Osteoblast (primary cell): ENCODE measurements around the gene DLG5. TPM values are rescaled to one million over a fixed set of nuclear protein-coding genes. Genes with fewer than 3 reads are reported as not detected.
A peak's percentile ranks its signal among the peaks of the same experiment; 100 is the strongest.

Source experiments
- DNase-seq: peaks from one replicate; pipeline ENCODE4 v3.0.0; 2011; ENCODE audit warnings: low spot score, mixed read lengths; ENCODE audit not compliant: insufficient read length; ENCODE audit errors: missing footprints
- H2AFZ ChIP-seq: 2 replicates; pipeline ENCODE4 v1.6.0; 2011; ENCODE audit warnings: mild to moderate bottlenecking, low read length
- H3K27ac ChIP-seq: 2 replicates; pipeline ENCODE4 v1.5.1; 2011; ENCODE audit warnings: mild to moderate bottlenecking, low read depth, low read length, moderate library complexity
- H3K27me3 ChIP-seq: 2 replicates; pipeline ENCODE4 v1.6.0; 2012; ENCODE audit warnings: mild to moderate bottlenecking, control low read depth, inconsistent platforms, low read length, moderate library complexity; ENCODE audit not compliant: insufficient read depth
- H3K36me3 ChIP-seq: 2 replicates; pipeline ENCODE4 v1.5.1; 2011; ENCODE audit warnings: mild to moderate bottlenecking, low read length, control low read depth, moderate library complexity; ENCODE audit not compliant: insufficient read depth
- H3K4me1 ChIP-seq: 2 replicates; pipeline ENCODE4 v1.5.1; 2011; ENCODE audit warnings: mild to moderate bottlenecking, low read length, control low read depth, moderate library complexity; ENCODE audit not compliant: insufficient read depth
- H3K4me2 ChIP-seq: 2 replicates; pipeline ENCODE4 v1.6.0; 2011; ENCODE audit warnings: mild to moderate bottlenecking, low read length; ENCODE audit not compliant: insufficient read depth
- H3K4me3 ChIP-seq: fragments of 200-600 bp; sonication (generic); 3 replicates; pipeline ENCODE4 v1.5.1; 2012; ENCODE audit warnings: mild to moderate bottlenecking, low read length, inconsistent platforms; ENCODE audit not compliant: insufficient read depth
- H3K79me2 ChIP-seq: 2 replicates; pipeline ENCODE4 v1.6.0; 2012; ENCODE audit warnings: mild to moderate bottlenecking, low read length, control low read depth, inconsistent platforms; ENCODE audit not compliant: insufficient read depth
- H3K9me3 ChIP-seq: 2 replicates; pipeline ENCODE4 v1.5.1; 2011; ENCODE audit warnings: low read depth, low read length, control low read depth
- H4K20me1 ChIP-seq: 2 replicates; pipeline ENCODE4 v1.6.0; 2012; ENCODE audit warnings: mild to moderate bottlenecking, low read length, control low read depth; ENCODE audit not compliant: insufficient read depth
- total RNA-seq: library from RNA; depleted of rRNA; stranded (reverse); fragments of >200 nt; gene quantifications from 2 replicates; pipeline ENCODE4 v1.2.3, GENCODE V29; 2012
- TF ChIP-seq, protein P1 (sequence below): IDR thresholded peaks from 2 replicates; pipeline ENCODE4 v1.5.1; 2011; ENCODE audit warnings: mild to moderate bottlenecking, low read depth, low read length, moderate library complexity; ENCODE audit errors: extremely low read depth

The DLG5 gene
- total RNA-seq, 1 donor: 51.4 TPM

DNA sequence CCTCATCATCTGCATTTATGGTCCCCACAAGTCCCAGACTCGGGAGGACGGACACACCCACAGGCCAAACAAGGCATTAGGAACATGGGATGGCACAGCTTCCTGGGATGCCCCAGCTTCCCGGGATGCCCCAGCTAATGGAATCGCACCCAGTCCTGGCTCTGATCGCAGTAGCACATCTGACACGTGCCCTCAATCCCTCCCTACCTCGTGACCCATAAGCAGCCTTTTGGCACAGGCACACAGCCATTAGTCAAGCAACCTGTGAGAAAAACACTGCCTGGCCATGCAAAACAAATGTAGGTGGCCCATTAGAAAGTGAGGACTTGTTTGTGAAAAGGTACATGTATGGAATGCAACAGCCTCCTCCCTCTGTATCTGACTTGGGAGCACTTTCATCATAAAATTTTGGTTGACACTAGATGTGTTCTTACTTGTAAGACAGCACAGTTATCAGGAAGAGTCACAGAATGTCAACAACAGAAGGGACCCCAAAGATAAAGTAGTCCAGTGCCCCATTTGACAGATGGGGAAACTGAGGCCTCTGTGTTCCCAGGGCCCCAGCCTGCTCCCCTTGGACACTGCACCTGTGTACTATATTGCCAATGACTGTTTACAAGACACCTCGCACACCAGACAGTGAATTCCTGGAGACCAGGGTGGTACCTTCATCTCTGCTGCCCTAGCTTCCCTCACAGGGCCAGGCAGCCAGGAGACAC, 34.4 kb downstream of the DLG5 start:
- H3K27me3 ChIP-seq: no peaks in the 10 kb centered on the region
- DNase-seq: no peak
- no peak overlapping the region for H3K4me2 ChIP-seq
- no peak overlapping the region for H3K27ac ChIP-seq
- H3K4me1 ChIP-seq: peaks cover 14% of the 10 kb centered on the region
- H2AFZ ChIP-seq: no peak overlapping the region
- TF ChIP-seq, protein P1, sequence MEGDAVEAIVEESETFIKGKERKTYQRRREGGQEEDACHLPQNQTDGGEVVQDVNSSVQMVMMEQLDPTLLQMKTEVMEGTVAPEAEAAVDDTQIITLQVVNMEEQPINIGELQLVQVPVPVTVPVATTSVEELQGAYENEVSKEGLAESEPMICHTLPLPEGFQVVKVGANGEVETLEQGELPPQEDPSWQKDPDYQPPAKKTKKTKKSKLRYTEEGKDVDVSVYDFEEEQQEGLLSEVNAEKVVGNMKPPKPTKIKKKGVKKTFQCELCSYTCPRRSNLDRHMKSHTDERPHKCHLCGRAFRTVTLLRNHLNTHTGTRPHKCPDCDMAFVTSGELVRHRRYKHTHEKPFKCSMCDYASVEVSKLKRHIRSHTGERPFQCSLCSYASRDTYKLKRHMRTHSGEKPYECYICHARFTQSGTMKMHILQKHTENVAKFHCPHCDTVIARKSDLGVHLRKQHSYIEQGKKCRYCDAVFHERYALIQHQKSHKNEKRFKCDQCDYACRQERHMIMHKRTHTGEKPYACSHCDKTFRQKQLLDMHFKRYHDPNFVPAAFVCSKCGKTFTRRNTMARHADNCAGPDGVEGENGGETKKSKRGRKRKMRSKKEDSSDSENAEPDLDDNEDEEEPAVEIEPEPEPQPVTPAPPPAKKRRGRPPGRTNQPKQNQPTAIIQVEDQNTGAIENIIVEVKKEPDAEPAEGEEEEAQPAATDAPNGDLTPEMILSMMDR: no peak
- peaks cover 84% of the 10 kb centered on the region for H4K20me1 ChIP-seq
- no peaks in the 10 kb centered on the region for H3K9me3 ChIP-seq
- no peaks in the 10 kb centered on the region for H3K36me3 ChIP-seq
- no peak overlapping the region for H3K4me3 ChIP-seq
- H3K79me2 ChIP-seq: peaks cover 87% of the 10 kb centered on the region

DNA sequence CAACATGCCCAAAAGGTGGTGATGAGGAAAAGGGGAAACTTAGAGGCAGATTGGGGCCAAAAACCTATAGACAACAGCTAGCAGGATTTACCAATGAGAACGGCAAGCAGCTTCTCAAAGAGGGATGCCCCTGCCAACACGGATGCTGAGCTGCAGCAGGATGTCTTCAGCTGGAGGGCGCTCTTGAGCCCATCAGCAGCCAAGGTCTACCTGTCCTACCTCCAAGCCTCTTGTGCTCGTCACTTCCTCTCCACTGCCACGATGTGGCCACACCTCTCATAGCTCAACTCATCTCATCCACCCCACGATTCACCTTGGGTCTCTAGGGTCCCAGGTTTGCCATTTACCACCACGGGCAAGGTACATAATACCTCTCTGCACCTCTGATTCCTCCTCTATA, 36.5 kb downstream of the DLG5 start:
- TF ChIP-seq, protein P1: peak; percentile 16

DNA sequence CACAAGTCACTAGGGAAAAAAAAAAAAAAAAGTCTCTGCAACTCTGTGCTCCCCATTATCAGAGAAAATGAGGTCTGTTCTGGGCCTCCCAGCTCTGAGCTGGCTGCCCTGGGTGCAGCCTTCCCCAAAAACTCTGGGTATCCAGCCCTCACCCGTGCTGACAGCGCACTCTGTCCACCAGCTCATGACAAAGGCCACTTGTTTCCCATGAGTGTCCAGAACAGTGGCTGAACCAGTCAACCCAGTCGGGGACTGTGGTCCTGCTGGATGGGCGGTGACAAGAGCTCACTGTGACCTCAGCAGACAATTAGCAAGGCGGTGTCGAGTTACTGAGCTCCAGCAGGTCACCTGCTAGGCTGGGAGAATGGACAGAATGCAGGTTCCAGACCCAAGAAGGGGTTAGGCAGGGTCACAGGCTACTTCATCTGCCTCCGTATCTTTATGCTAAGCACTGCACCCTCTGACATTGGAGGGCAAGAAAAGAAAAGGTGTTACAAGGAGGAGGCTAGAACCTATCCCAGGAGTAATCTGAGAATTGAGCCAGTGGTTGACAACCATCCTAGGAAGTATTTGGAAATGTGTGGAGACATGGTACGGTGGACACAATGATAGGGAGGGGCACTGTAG, 37.2 kb downstream of the DLG5 start:
- Histone ChIP-seq H3K27ac (no peak overlapping the region), H3K4me3 (no peak overlapping the region), H3K4me2 (no peak overlapping the region), H2AFZ (no peak overlapping the region), H3K9me3 (no peaks in the 10 kb centered on the region), H3K79me2 (peaks cover 94% of the 10 kb centered on the region), H3K4me1 (peaks cover 16% of the 10 kb centered on the region), H3K36me3 (no peaks in the 10 kb centered on the region), H3K27me3 (no peaks in the 10 kb centered on the region), H4K20me1 (peaks cover 90% of the 10 kb centered on the region)
- TF ChIP-seq, protein P1: no peak
- no peak for DNase-seq

More for the DNA sequence above, 36.5 kb downstream of the DLG5 start:
- H3K36me3 ChIP-seq: no peaks in the 10 kb centered on the region
- H3K4me1 ChIP-seq: peaks cover 16% of the 10 kb centered on the region
- no peak overlapping the region for H3K4me3 ChIP-seq
- H3K27ac ChIP-seq: no peak overlapping the region
- H3K4me2 ChIP-seq: no peak overlapping the region
- no peaks in the 10 kb centered on the region for H3K9me3 ChIP-seq
- peaks cover 91% of the 10 kb centered on the region for H4K20me1 ChIP-seq
- peaks cover 94% of the 10 kb centered on the region for H3K79me2 ChIP-seq
- no peak for DNase-seq
- H2AFZ ChIP-seq: no peak overlapping the region
- no peaks in the 10 kb centered on the region for H3K27me3 ChIP-seq

DNA sequence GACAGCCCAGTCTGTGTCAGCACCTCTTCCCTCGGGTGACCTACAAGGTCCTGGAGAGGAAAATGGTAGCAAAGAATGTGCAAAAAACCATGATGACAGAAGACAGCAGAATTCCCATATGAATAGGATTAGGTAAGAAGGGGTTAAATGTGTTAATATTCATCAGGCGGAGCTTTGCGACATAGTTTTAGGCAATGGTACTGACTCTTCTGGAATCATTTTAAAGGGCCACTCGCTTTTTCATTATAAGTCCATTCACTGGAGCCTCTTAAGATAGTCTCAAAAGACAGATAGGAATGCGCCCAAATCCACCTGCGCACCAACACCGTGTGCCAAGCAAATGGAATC, 38.2 kb downstream of the DLG5 start:
- H3K4me3 ChIP-seq: no peak overlapping the region

More for the DNA sequence above, 38.2 kb downstream of the DLG5 start:
- Histone ChIP-seq H3K9me3 (no peaks in the 10 kb centered on the region), H2AFZ (no peak overlapping the region), H4K20me1 (peaks cover 86% of the 10 kb centered on the region), H3K4me1 (peaks cover 16% of the 10 kb centered on the region), H3K27ac (no peak overlapping the region), H3K36me3 (no peaks in the 10 kb centered on the region), H3K4me2 (peak overlapping the region; percentile 76), H3K79me2 (peaks cover 94% of the 10 kb centered on the region), H3K27me3 (no peaks in the 10 kb centered on the region)
- DNase-seq: no peak
- TF ChIP-seq, protein P1: no peak
